Heart right ventricle (tissue), 16 donors: ENCODE data around the gene CAMK1D. TPM values are rescaled to one million over a fixed set of nuclear protein-coding genes. Genes with fewer than 3 reads are reported as not detected.

Experiments
- ATAC-seq, 8 donors: fragments of 200-7000 bp; cut with Tn5 transposase; one replicate each; pipeline ENCODE4 v1.9.1; 2020; ENCODE audit warnings: mild to moderate bottlenecking in 8 of 8, moderate library complexity in 8 of 8, moderate number of reproducible peaks in 1 of 8
- DNase-seq, 2 donors: peaks; one replicate each; pipeline ENCODE4 v3.0.0-alpha.2; 2020
- H3K27ac ChIP-seq, 10 donors: fragments of 200-600 bp; sonication (generic) in 2 of 10; one replicate each; pipeline versions ENCODE4 v1.5.0 to v1.8.0; 2020 to 2022; ENCODE audit warnings: mild to moderate bottlenecking in 3 of 10
- H3K27me3 ChIP-seq, 7 donors: fragments of 200-600 bp; one replicate each; pipeline ENCODE4 v1.8.0; 2021 to 2022; ENCODE audit warnings: mild to moderate bottlenecking in 2 of 7
- H3K36me3 ChIP-seq, 9 donors: fragments of 200-600 bp; sonication (generic) in 1 of 9; one replicate each; pipeline versions ENCODE4 v1.5.0 to v1.8.0; 2020 to 2022; ENCODE audit warnings: mild to moderate bottlenecking in 2 of 9
- H3K4me1 ChIP-seq, 9 donors: fragments of 200-600 bp; sonication (generic) in 1 of 9; one replicate each; pipeline versions ENCODE4 v1.5.0 to v1.8.0; 2020 to 2022; ENCODE audit warnings: mild to moderate bottlenecking in 4 of 9
- H3K4me3 ChIP-seq, 10 donors: fragments of 200-600 bp; sonication (generic) in 2 of 10; one replicate each; pipeline versions ENCODE4 v1.5.0 to v1.8.0; 2020 to 2022; ENCODE audit warnings: mild to moderate bottlenecking in 7 of 10, moderate library complexity in 2 of 10
- H3K9me3 ChIP-seq, 11 donors: fragments of 200-600 bp in 10 of 11; sonication (generic) in 2 of 11; one replicate each; pipeline versions ENCODE4 v1.5.0 to v1.8.0; 2013 to 2022; ENCODE audit warnings: mild to moderate bottlenecking in 2 of 11, control low read depth in 1 of 11, moderate library complexity in 1 of 11
- CTCF ChIP-seq, 9 donors: fragments of 200-600 bp; sonication (generic) in 2 of 9; IDR thresholded peaks; one replicate each; pipeline versions ENCODE4 v1.5.0 to v1.8.0; 2021 to 2022; ENCODE audit warnings: antibody characterized with exemption in 9 of 9, mild to moderate bottlenecking in 5 of 9, moderate library complexity in 1 of 9
- WGBS, 2 donors: extraction: QIAGEN DNeasy Blood & Tissue Kit; methylation state at CpG; one replicate each; pipeline ENCODE4 v1.1.7; 2013; ENCODE audit warnings: inconsistent platforms in 1 of 2; 5-methylcytosine and 5-hydroxymethylcytosine counted together
- intact Hi-C, 10 donors: fragments of 100-400 bp; cut with DNase I; formaldehyde crosslinking; loops; one replicate each; pipeline versions ENCODE4 v1.11.1 to v1.14.2; 2022
- polyA plus RNA-seq, 2 donors: library from polyadenylated mRNA; stranded (reverse); fragments of 200-250 nt; gene quantifications; one replicate each; pipeline ENCODE4 v1.2.3, GENCODE V29; 2013
- total RNA-seq, 10 donors: library from RNA; stranded (reverse); fragmentation: NEBNext Ultra II Directional in 3 of 10; extraction: Animal tissue kit (Norgen Biotek cat#: 25700) in 3 of 10; gene quantifications; one replicate each; pipeline versions ENCODE4 v1.2.1 to v1.2.4, GENCODE V29; 2021 to 2023
- donor health status: Arrhythmogenic right ventricular cardiomyopathy.
- donor health status: ischemic (EF 13 %, LVEDD 7.1; RV severe dilation, severe dysfunction).
- donor health status: healthy with polysubstance abuse.
- donor health status: DM: no; HTN: yes; CAD: no.
- donor health status: DM: no; HTN: no; CAD: no.
- donor health status: ischemic (EF 25% LVEDD 6.9; RV normal size, moderate dysfunction).
- donor health status: ischemic (EF 25% LVEDD 5.7; RV mildly dilated, moderate dysfunction).
- donor health status: healthy.
- donor health status: DM: yes; HTN: yes; CAD: no.
- donor health status: Ischemic cardiomyopathy.
- donor health status: ischemic (EF 35%, LVEDD 5.7; RV mildly dilated, moderate dysfunction).
- donor health status: nonischemic (EF 11% LVEDD 7.7; RV severe dilation, severe dysfunction).
- donor health status: DM: yes; HTN: yes; CAD: no.
- donor health status: PGD.
- donor health status: ischemic (EF 29% LVEDD 5.4; RV normal size, mild dysfunction).
- donor health status: nonischemic (EF 23%, LVEDD 6.1; RV moderate dilation, normal function).

Gene CAMK1D
- total and polyA plus RNA-seq, 12 donors = 1.3 to 17.7 (median 2.6) TPM

GRCh38 chr10:12709000-12709401 lies 359.7 kb downstream of the CAMK1D start:
- no peak for TF ChIP-seq CTCF (IDR thresholded peaks at IDR 0.05)
- intact Hi-C loops = loop anchor here in 4 of 10 donors (5.0 to 10.0 kb wide), 5 partner anchors 47 to 497 kb away; partner anchors contain the start of gene CAMK1D (in 1 of the 4)
- Histone ChIP-seq H3K36me3 (no peaks in the 10 kb centered on the region), H3K4me3 (no peak overlapping the region), H3K9me3 (no peaks in the 10 kb centered on the region), H3K27ac (peak overlapping the region in 6 of 10 donors; percentile 39 to 79 (median 60)), H3K27me3 (no peaks in the 10 kb centered on the region), H3K4me1 (peaks cover 12 to 55% (median 35%) of the 10 kb centered on the region in 9 donors)
- 75 to 82% methylated on average over 3 of the region's 3 CpGs for WGBS, 2 donors
- no peak for DNase-seq
- no peak for ATAC-seq

GRCh38 chr10:12709521-12709963 lies 360.2 kb downstream of the CAMK1D start:
- Histone ChIP-seq H3K36me3 (no peaks in the 10 kb centered on the region), H3K9me3 (no peaks in the 10 kb centered on the region), H3K27me3 (no peaks in the 10 kb centered on the region), H3K4me1 (peaks cover 12 to 49% (median 35%) of the 10 kb centered on the region in 9 donors), H3K4me3 (no peak overlapping the region), H3K27ac (peak overlapping the region in 1 of 10 donors; percentile 9)
- no peak for TF ChIP-seq CTCF (IDR thresholded peaks at IDR 0.05)
- DNase-seq = no peak
- ATAC-seq = no peak
- 69 to 82% methylated on average over 4 of the region's 4 CpGs for WGBS, 2 donors
- intact Hi-C loops = loop anchor here in 4 of 10 donors (5.0 to 10.0 kb wide), 5 partner anchors 47 to 497 kb away; partner anchors contain the start of gene CAMK1D (in 1 of the 4)

- ATAC-seq = no peak
- intact Hi-C loops = loop anchor here (2.0 to 10.0 kb wide), 13 partner anchors 53 to 498 kb away; no protein-coding TSS in a partner anchor
- H3K36me3 ChIP-seq = no peaks in the 10 kb centered on the region
- peaks cover 12 to 48% (median 35%) of the 10 kb centered on the region in 9 donors for H3K4me1 ChIP-seq
- no peak overlapping the region for H3K4me3 ChIP-seq
- DNase-seq = no peak
- H3K27me3 ChIP-seq = no peaks in the 10 kb centered on the region
- no peak overlapping the region for H3K27ac ChIP-seq
- H3K9me3 ChIP-seq = no peaks in the 10 kb centered on the region
- TF ChIP-seq CTCF (IDR thresholded peaks at IDR 0.05) = no peak
- WGBS, 2 donors = 93 to 95% methylated on average over 8 of the region's 8 CpGs
These were observed 360.8 kb downstream of the CAMK1D start for GRCh38 chr10:12710157-12710556.

GRCh38 chr10:12710594-12711349 lies 361.4 kb downstream of the CAMK1D start:
- ATAC-seq (peak; percentile 35 to 73 (median 62)), DNase-seq (peak; percentile 64 to 76)
- TF ChIP-seq CTCF (IDR thresholded peaks at IDR 0.05) = peak; percentile 86 to 96 (median 92)
- intact Hi-C loops = loop anchor here (1.0 to 10.0 kb wide), 14 partner anchors 53 to 498 kb away; no protein-coding TSS in a partner anchor
- Histone ChIP-seq H3K4me3 (no peak overlapping the region), H3K27ac (peak overlapping the region in 1 of 10 donors; percentile 5), H3K36me3 (no peaks in the 10 kb centered on the region), H3K9me3 (no peaks in the 10 kb centered on the region), H3K27me3 (no peaks in the 10 kb centered on the region), H3K4me1 (peaks cover 12 to 48% (median 35%) of the 10 kb centered on the region in 9 donors)
- 39 to 46% methylated on average over 9 of the region's 9 CpGs for WGBS, 2 donors
